Astrocyte of the spinal cord (primary cell): ENCODE data around the gene COL6A2.
"Not testable (repeated sequence)": the region's sequence is repeated elsewhere in the genome, so short reads cannot be mapped to it uniquely, and the experiment has no call there.

Source experiments
- DNase-seq: peaks from one replicate; pipeline ENCODE4 v3.0.0; 2011; ENCODE audit warnings: low read depth, low spot score
- H3K4me3 ChIP-seq: 2 replicates; pipeline ENCODE4 v1.5.1; 2011; ENCODE audit warnings: low read depth, mild to moderate bottlenecking, low read length, moderate library complexity
- CTCF ChIP-seq: IDR thresholded peaks from 2 replicates; pipeline ENCODE4 v1.5.1; 2012; ENCODE audit warnings: low read depth, mild to moderate bottlenecking, low read length, inconsistent platforms
- in situ Hi-C: cut with HindIII; loops from 2 replicates; pipeline ENCODE4 v1.10.0; 2017; ENCODE audit warnings: low sequenced_read_pairs

The COL6A2 gene

GRCh38 chr21:46057111-46057709 lies 40.7 kb upstream of the COL6A2 start:
- no peak for TF ChIP-seq CTCF
- H3K4me3 ChIP-seq = no peak overlapping the region
- DNase-seq = no peak
- in situ Hi-C loops = no loop called here

GRCh38 chr21:46057710-46058241 lies 40.1 kb upstream of the COL6A2 start:
- in situ Hi-C loops = no loop called here
- DNase-seq = no peak
- no peak for TF ChIP-seq CTCF
- no peak overlapping the region for H3K4me3 ChIP-seq

GRCh38 chr21:46058431-46059145 lies 39.3 kb upstream of the COL6A2 start:
- TF ChIP-seq CTCF = no peak
- no peak overlapping the region for H3K4me3 ChIP-seq
- in situ Hi-C loops = no loop called here
- DNase-seq = no peak

GRCh38 chr21:46059195-46059594 lies 38.7 kb upstream of the COL6A2 start:
- no peak for DNase-seq
- in situ Hi-C loops = no loop called here
- H3K4me3 ChIP-seq = no peak overlapping the region
- TF ChIP-seq CTCF = no peak

GRCh38 chr21:46059711-46060455 lies 38.0 kb upstream of the COL6A2 start:
- in situ Hi-C loops, DNase-seq, H3K4me3 ChIP-seq: not testable (repeated sequence)

- in situ Hi-C loops = no loop called here
- peak; percentile 99 for DNase-seq
- TF ChIP-seq CTCF = no peak
- no peak overlapping the region for H3K4me3 ChIP-seq
Measured at GRCh38 chr21:46060596-46061061, 37.3 kb upstream of the COL6A2 start.
